HEK293 (cell line): Measurements from ENCODE around the gene PLCZ1.

Experiments used
- CTCF ChIP-seq: fragments of 450-650 bp; formaldehyde crosslinking; IDR thresholded peaks from 2 replicates; pipeline ENCODE4 v1.5.1; 2016; ENCODE audit warnings: missing biosample characterization, missing genetic modification characterization
- REST ChIP-seq: fragments of 450-650 bp; formaldehyde crosslinking; IDR thresholded peaks from 2 replicates; pipeline ENCODE4 v1.5.1; 2016; ENCODE audit warnings: missing biosample characterization, missing genetic modification characterization
- ZNF121 ChIP-seq: fragments of 450-650 bp; formaldehyde crosslinking; IDR thresholded peaks from 2 replicates; pipeline ENCODE4 v1.5.1; 2016; ENCODE audit warnings: missing biosample characterization, missing genetic modification characterization
- ZNF133 ChIP-seq: fragments of 450-650 bp; formaldehyde crosslinking; IDR thresholded peaks from 2 replicates; pipeline ENCODE4 v1.5.1; 2016; ENCODE audit warnings: missing biosample characterization, missing genetic modification characterization
- ZNF335 ChIP-seq: fragments of 450-650 bp; formaldehyde crosslinking; conservative IDR thresholded peaks from 2 replicates; pipeline ENCODE4 v1.5.1; 2016; ENCODE audit warnings: missing biosample characterization, missing genetic modification characterization
- ZNF610 ChIP-seq: fragments of 450-650 bp; formaldehyde crosslinking; IDR thresholded peaks from 2 replicates; pipeline ENCODE4 v1.5.1; 2016; ENCODE audit warnings: missing biosample characterization, missing genetic modification characterization, borderline replicate concordance
- ZNF747 ChIP-seq: fragments of 450-650 bp; formaldehyde crosslinking; IDR thresholded peaks from 2 replicates; pipeline ENCODE4 v1.5.1; 2016; ENCODE audit warnings: missing biosample characterization, missing genetic modification characterization

- TF ChIP-seq CTCF (tag by site-specific recombination): no peak
- no peak for TF ChIP-seq REST (tag by site-specific recombination)
- no peak for TF ChIP-seq ZNF335 (tag by site-specific recombination)
- no peak for TF ChIP-seq ZNF610 (tag by site-specific recombination)
- no peak for TF ChIP-seq ZNF121 (tag by site-specific recombination)
- no peak for TF ChIP-seq ZNF747 (tag by site-specific recombination)
- no peak for TF ChIP-seq ZNF133
Observed at GRCh38 chr12:18731156-18731555, 6.7 kb downstream of the PLCZ1 start.
